HCEC 1CT (cell line): ENCODE measurements around the gene SEMA5A.

Source experiments
- DNase-seq: peaks from one replicate; pipeline ENCODE4 v3.0.0-alpha.2; 2017

The SEMA5A gene, protein sequence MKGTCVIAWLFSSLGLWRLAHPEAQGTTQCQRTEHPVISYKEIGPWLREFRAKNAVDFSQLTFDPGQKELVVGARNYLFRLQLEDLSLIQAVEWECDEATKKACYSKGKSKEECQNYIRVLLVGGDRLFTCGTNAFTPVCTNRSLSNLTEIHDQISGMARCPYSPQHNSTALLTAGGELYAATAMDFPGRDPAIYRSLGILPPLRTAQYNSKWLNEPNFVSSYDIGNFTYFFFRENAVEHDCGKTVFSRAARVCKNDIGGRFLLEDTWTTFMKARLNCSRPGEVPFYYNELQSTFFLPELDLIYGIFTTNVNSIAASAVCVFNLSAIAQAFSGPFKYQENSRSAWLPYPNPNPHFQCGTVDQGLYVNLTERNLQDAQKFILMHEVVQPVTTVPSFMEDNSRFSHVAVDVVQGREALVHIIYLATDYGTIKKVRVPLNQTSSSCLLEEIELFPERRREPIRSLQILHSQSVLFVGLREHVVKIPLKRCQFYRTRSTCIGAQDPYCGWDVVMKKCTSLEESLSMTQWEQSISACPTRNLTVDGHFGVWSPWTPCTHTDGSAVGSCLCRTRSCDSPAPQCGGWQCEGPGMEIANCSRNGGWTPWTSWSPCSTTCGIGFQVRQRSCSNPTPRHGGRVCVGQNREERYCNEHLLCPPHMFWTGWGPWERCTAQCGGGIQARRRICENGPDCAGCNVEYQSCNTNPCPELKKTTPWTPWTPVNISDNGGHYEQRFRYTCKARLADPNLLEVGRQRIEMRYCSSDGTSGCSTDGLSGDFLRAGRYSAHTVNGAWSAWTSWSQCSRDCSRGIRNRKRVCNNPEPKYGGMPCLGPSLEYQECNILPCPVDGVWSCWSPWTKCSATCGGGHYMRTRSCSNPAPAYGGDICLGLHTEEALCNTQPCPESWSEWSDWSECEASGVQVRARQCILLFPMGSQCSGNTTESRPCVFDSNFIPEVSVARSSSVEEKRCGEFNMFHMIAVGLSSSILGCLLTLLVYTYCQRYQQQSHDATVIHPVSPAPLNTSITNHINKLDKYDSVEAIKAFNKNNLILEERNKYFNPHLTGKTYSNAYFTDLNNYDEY

DNA sequence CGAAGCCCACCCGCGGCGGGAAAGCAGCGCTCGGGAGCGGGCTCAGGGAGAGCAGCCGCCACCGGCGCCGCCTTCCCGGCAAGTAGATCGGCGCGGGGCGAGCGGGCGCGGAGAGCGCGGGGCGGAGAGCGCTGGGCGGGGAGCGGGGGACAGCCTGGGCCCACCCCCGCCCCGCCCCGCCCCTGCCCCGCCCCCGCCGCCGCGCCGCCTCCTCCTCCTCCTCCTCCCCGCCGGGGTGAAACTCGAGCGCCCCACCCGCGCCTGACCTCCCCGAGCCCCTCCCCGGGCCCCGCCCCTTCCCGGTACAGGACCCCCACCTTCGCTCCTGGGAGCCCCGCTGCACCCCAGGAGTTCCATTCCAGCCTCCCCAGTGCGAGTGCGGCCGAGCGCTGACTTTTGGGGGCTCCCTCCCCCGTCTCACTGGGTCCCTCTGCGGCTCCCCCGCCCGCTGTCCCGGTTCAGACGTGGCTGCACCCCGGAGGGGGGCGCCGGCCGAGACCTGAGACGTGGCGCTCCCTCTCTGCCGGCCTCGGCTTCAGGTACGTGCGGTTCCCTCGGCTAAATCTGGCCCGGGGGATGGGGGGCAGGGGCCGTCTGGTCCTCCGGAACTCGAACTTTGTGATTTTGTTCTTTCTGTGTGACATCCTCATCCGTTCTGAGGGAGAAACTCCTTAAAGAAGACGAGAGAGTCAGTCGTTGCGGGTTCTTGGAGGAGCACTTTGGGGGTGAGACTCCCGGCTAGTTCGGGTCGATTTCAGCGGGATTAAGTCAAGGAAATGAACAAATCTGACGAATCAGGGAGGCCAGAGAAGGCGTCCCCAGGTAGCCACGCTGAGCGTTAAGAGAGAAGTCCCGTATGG lies at the start of gene SEMA5A:
TSS of gene SEMA5A (minus strand) at position 84 of the 860 bp plus-strand sequence. CDS start 166,129 bp downstream, outside the sequence.
- peak; percentile 80 for DNase-seq

DNA sequence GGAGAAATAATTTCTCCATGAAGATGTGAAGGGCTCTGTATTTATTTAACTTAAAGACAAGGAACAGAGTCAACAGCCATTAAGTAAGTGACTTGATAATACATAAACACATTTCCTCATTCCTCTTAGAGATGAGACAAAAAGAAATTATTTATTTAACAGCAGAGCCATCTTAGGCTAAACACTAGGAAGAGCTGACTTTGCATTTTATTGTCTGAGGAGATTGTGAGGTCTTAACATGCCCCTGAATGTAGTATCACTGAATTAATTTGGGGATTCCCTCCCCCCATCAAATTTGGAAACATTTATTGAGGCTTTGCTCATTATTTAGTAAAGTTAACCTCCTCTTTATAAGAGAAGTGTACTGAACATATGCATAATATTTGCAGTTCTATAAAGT lies 49.0 kb upstream of the SEMA5A start:
- no peak for DNase-seq

GRCh38 chr5:9589049-9589835 lies 43.4 kb upstream of the SEMA5A start:
- DNase-seq = no peak

DNA sequence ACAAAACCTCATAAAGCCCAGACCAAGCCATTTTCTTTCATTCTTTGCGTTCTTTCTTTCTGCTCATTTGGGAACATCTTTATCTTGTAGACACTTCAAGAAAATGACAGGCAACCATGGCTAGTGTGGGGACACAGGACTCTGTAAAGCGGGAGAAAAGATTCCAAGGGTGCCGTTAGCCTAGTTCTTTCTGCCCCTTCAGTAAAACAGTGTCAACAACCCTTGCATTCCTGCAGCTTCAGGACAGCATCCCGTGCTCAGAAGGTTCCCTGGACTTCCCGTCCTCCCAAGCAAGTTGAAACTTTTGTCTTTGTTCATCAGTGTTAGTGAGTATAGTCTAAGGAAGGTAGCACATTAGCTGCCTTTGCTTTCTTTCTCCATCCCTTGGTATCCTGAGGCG lies 42.4 kb upstream of the SEMA5A start:
- DNase-seq = no peak

DNA sequence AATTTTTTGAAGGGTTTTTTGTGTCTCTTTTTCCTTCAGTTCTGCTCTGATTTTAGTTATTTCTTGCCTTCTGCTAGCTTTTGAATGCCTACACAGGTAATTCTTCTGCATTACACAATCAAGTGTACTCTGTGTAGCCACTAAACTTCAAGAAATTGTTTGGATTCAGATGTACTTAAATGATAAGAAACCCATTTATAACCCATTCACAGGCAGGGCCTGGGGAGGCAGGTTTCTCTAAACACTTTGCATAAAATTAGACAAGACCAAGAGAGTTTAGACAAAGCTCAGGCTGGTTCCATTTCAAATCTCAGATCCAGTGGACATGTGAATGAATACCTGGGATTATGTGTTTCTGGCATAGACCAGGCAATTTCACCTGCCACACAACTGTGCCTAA lies 41.3 kb upstream of the SEMA5A start:
- no peak for DNase-seq

DNA sequence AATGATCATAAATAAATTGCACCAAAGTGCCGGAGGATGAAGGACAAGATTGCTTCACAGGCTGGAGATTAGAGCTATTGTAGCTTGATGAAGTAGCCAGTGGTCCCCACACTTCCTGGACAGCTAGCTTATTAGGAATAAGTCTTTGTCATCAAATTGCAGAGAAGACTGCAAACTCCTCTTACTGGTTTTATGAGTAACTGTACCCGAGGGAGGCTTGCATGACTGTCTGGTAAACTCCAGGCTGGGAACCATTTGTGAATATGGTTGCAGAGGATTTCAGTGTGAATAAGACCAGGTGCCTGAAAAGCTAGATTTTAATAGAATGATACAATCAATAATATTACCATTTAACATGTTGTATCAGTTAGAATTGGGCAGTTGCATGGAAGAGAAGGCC lies 36.5 kb upstream of the SEMA5A start:
- no peak for DNase-seq

- no peak for DNase-seq
Observed at GRCh38 chr5:9573796-9574195, 27.9 kb upstream of the SEMA5A start.

DNA sequence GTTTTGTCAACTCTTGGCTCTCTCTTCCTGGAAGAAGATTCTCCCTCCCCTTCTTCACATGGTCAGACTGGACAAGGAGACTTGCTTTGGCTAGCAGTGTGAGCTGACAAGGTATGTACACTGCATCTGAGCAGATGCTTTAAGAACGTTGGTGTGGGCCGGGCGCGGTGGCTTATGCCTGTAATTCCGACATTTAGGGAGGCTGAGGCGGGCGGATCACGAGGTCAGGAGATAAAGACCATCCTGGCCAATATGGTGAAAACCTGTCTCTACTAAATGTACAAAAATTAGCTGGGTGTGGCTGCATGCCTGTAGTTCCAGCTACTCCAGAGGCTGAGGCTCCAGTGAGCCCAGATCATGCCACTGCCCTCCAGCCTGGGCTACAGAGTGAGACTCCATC lies 26.4 kb upstream of the SEMA5A start:
- DNase-seq = no peak

DNA sequence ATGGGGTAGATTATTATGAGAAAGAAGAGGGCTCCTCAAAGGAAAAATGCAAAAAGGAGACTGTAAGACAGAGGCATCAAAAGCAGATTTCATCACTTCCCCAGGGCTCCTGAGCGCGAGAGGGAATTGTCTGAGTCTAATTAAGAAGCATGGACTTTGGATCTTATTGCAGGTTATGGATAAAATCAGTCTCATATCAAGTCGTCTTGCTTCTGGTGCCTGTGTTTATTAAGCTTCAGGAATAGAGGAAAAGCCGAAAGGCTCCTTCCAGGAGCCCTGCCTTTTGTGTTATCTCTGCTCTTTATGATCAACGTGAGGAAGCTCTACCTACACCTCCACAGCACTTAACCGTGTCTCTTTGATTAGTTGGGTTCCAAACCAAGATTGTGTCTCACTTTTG lies 25.0 kb upstream of the SEMA5A start:
- DNase-seq = no peak

DNA sequence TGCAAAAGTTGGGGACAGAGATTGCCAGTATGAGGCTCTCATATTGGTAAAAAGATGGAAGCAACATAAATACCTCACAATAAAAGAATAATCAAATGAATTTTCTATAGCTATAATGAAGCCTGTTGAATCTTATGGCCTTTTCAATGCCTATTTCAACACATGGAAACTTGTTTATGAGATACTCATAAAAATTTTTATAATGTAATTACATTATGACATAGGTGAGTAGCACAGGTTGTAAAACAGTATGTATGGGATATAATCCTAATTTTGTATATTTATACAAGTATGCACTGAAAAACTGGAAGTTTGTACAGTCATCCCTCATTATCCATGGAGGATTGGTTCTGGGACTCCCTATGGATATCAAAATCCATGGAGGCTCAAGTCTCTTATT lies 21.2 kb upstream of the SEMA5A start:
- no peak for DNase-seq

DNA sequence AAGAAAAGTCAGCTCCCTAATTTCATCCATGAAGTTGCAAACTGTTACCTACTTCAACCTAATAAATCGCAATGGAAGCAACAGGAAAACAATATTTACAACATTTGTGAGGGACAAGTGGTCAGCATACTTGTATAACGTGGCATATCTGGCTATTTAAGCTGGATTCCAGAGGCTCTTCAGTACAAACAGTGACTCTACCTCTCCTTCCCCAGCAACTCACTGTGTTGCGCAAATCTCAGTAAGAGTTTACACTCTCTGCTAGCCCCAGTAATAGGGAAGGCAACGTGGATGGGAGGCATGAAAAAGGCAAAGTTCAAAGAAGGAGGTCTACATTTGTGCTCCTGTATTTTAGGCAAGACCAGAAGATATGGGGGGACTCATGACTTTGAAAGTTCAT lies 18.9 kb upstream of the SEMA5A start:
- DNase-seq = no peak

GRCh38 chr5:9562141-9562540 lies 16.3 kb upstream of the SEMA5A start:
- no peak for DNase-seq

DNA sequence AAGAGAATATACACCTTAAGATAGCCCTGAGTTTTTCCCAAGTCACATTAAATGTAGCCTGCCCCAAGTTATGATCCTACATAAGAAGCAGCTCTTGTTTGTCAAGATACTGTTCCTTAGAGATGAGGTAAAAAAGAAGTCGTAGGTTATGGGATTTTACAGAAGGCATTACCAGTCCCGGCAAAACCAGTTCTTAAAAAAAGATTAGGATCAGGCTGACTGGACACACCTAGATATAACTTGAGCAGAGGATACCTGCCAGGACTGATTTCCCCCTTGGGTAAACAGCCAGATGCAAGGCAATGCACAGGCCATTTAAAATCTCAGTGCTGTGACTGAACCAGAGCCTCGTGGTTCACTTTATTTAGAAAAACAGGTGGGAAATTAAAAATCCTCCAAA lies 14.1 kb upstream of the SEMA5A start:
- DNase-seq = no peak

- no peak for DNase-seq
Observed at GRCh38 chr5:9558319-9558965, 12.6 kb upstream of the SEMA5A start.

DNA sequence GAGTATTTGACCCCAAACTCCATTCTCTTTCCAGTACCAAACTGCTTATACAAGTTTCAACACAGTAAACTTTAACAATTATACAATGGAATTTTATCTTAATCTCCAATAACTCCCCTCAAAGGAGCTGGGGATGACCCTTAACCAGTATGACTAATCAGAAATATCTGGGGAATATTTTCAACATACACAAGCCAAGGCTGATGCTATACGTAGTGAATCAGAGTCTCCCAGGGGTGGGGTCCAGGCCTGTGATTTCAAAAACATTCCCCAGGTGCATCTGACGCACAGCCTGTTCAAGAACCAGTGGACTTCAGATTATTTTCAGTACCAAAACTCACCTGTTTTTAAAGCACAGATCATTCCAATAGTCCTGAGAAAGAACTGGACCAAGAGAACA lies 11.8 kb upstream of the SEMA5A start:
- DNase-seq = peak; percentile 72

GRCh38 chr5:9555961-9556360 lies 10.1 kb upstream of the SEMA5A start:
- no peak for DNase-seq

GRCh38 chr5:9554122-9554521 lies 8.2 kb upstream of the SEMA5A start:
- no peak for DNase-seq

DNA sequence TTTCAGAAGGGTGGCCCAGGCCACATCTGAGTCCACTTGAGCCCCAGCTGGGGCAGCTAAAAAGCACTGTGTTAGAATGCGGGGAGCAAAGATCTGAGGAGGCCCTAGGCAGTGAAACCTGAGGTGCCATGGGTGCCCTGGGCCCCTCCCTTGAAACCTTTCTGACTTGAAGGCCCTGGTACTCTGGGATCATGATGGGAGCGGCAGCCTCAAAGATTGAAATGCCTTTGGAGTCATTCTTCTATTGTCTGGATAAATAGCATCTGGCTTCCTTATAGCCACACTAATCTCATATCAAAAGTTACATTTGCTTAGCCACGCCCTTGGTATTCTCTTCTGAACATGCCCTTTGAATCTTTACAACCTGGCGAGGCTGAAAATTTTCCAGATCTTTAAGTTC lies 7.7 kb upstream of the SEMA5A start:
- no peak for DNase-seq

- no peak for DNase-seq
Observed at GRCh38 chr5:9551567-9552537, 6.0 kb upstream of the SEMA5A start.

DNA sequence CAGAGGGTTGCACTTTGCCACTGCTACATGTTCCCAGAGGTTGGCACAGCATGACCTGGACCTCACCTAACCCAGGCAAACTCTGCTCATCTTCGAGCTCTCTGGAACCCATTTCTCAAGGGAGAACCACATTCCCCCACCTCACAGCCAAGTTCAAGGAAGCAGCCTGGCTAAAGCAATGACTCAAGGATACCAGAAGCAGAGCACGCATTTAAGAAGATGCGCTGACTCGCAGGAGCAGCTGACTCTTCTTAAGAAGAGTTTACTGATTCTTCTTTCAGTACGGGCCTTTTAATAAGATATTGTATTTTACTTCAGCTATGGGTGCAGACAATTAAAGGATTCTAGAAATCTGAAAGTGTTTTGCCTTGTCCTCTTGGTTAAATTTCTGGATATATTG lies 4.1 kb upstream of the SEMA5A start:
- peak; percentile 22 for DNase-seq
